Endothelial cell of umbilical vein (primary cell): ENCODE data around the gene MIX23. TPM values are rescaled to one million over a fixed set of nuclear protein-coding genes. Genes with fewer than 3 reads are reported as not detected.

Experiments used
- BruUV-seq: library from RNA; stranded (reverse); fragments of 400-500 nt; replicated peaks from 2 replicates; lab custom pipeline; 2021; lab: Mats Ljungman, UMichigan
- CTCF ChIA-PET: fragments of 300-600, 350-600 bp; sonication (Branson Sonifier 250); formaldehyde crosslinking; loops from one replicate; lab custom pipeline; 2021; ENCODE audit warnings: antibody characterized with exemption, inconsistent platforms; lab: Charles Lee
- POLR2A ChIA-PET: fragments of 300-600, 350-600 bp; sonication (Branson Sonifier 250); formaldehyde crosslinking; loops from one replicate; lab custom pipeline; 2021; ENCODE audit warnings: antibody characterized with exemption, inconsistent platforms; lab: Charles Lee
- DNase-seq: peaks from one replicate; pipeline ENCODE4 v3.0.0-alpha.2; 2011; ENCODE audit warnings: low read depth, low spot score
- FAIRE-seq: peaks from 2 replicates; lab custom pipeline; 2011; peaks lifted over from hg19 to GRCh38; lab: Jason Lieb, UNC
- H2AFZ ChIP-seq: 2 replicates; pipeline ENCODE4 v1.6.0; 2012; ENCODE audit warnings: low read depth, low read length, control low read depth, inconsistent platforms
- H3K27ac ChIP-seq: 2 replicates; pipeline ENCODE4 v1.5.1; 2011; ENCODE audit warnings: low read depth, mild to moderate bottlenecking, control low read depth, low read length, moderate library complexity; ENCODE audit not compliant: insufficient read depth
- H3K27me3 ChIP-seq, 2 experiments: 2 replicates each; pipeline versions ENCODE4 v1.6.0 to v1.6.1; 2011; ENCODE audit warnings: low read length in 2 of 2, mixed read lengths in 1 of 2; ENCODE audit not compliant: control insufficient read depth in 2 of 2, insufficient read depth in 2 of 2
- H3K36me3 ChIP-seq, 2 experiments: 2 replicates in 1 of 2; 3 replicates in 1 of 2; pipeline ENCODE4 v1.5.1; 2011; ENCODE audit warnings: low read length in 2 of 2, mild to moderate bottlenecking in 1 of 2, moderate library complexity in 1 of 2; ENCODE audit not compliant: control insufficient read depth in 2 of 2, insufficient read depth in 2 of 2; ENCODE audit errors: extremely low read depth in 1 of 2
- H3K4me1 ChIP-seq: 3 replicates; pipeline ENCODE4 v1.5.1; 2011; ENCODE audit warnings: mild to moderate bottlenecking, low read length; ENCODE audit not compliant: control insufficient read depth, insufficient read depth; ENCODE audit errors: extremely low read depth
- H3K4me2 ChIP-seq: 2 replicates; pipeline ENCODE4 v1.6.1; 2011; ENCODE audit warnings: low read length, control low read depth, mixed read lengths; ENCODE audit not compliant: insufficient read depth
- H3K4me3 ChIP-seq, 3 experiments: fragments of 200-600 bp in 1 of 3; sonication (generic), shearing (Covaris generic) in 1 of 3; replicated peaks in 1 of 3; 2 replicates each; pipeline ENCODE4 v1.5.1; 2011 to 2016; ENCODE audit warnings: control low read depth in 3 of 3, low read length in 3 of 3, mild to moderate bottlenecking in 2 of 3, inconsistent platforms in 1 of 3, low read depth in 1 of 3, moderate library complexity in 1 of 3; ENCODE audit not compliant: insufficient read depth in 1 of 3
- H3K79me2 ChIP-seq: 2 replicates; pipeline ENCODE4 v1.6.0; 2012; ENCODE audit warnings: low read length, inconsistent platforms; ENCODE audit not compliant: control insufficient read depth, insufficient read depth
- H3K9ac ChIP-seq: replicated peaks from 2 replicates; pipeline ENCODE3; 2011; ENCODE audit warnings: low read length, control low read depth; ENCODE audit not compliant: insufficient read depth; ENCODE audit errors: extremely low read depth
- H3K9me1 ChIP-seq: replicated peaks from 3 replicates; pipeline ENCODE4 v1.6.0; 2011; ENCODE audit warnings: mild to moderate bottlenecking, low read length; ENCODE audit not compliant: control insufficient read depth, insufficient read depth; ENCODE audit errors: extremely low read depth
- H3K9me3 ChIP-seq: replicated peaks from 2 replicates; pipeline ENCODE4 v1.5.1; 2012; ENCODE audit warnings: low read length, inconsistent platforms; ENCODE audit not compliant: control insufficient read depth, insufficient read depth
- H4K20me1 ChIP-seq: replicated peaks from 2 replicates; pipeline ENCODE3; 2011; ENCODE audit warnings: mild to moderate bottlenecking, low read length; ENCODE audit not compliant: control insufficient read depth, insufficient read depth; ENCODE audit errors: extremely low read depth
- CTCF ChIP-seq, 2 donors: IDR thresholded peaks; 1 replicate in 1 of 2; 2 replicates in 1 of 2; pipeline ENCODE4 v1.5.1; 2011; ENCODE audit warnings: low read length in 2 of 2, mild to moderate bottlenecking in 2 of 2, moderate library complexity in 2 of 2, control low read depth in 1 of 2, inconsistent platforms in 1 of 2, low read depth in 1 of 2; ENCODE audit not compliant: insufficient read depth in 1 of 2; ENCODE audit errors: extremely low read depth in 1 of 2
- EZH2 ChIP-seq: IDR thresholded peaks from 2 replicates; pipeline ENCODE4 v1.6.1; 2012; ENCODE audit warnings: borderline replicate concordance, low read depth, mild to moderate bottlenecking, moderate library complexity, low read length, inconsistent platforms; ENCODE audit not compliant: severe bottlenecking
- FOS ChIP-seq: IDR thresholded peaks from 2 replicates; pipeline ENCODE4 v1.6.1; 2011; ENCODE audit warnings: mild to moderate bottlenecking, low read length, moderate library complexity, borderline replicate concordance; ENCODE audit not compliant: insufficient read depth
- GATA2 ChIP-seq: IDR thresholded peaks from 2 replicates; pipeline ENCODE4 v1.7.0; 2011; ENCODE audit warnings: low read depth, mild to moderate bottlenecking, moderate library complexity, mixed read lengths, low read length; ENCODE audit not compliant: insufficient read length, insufficient read depth
- JUN ChIP-seq: IDR thresholded peaks from 2 replicates; pipeline ENCODE4 v1.6.1; 2011; ENCODE audit warnings: borderline replicate concordance, low read depth; ENCODE audit not compliant: insufficient read length, insufficient read depth
- MAX ChIP-seq: IDR thresholded peaks from 2 replicates; pipeline ENCODE4 v1.6.1; 2011; ENCODE audit not compliant: insufficient read depth, insufficient read length
- MYC ChIP-seq: IDR thresholded peaks from one replicate; pipeline ENCODE4 v1.6.1; 2011; ENCODE audit warnings: mild to moderate bottlenecking, low read depth, low read length
- POLR2A ChIP-seq: IDR thresholded peaks from 2 replicates; pipeline ENCODE4 v1.6.1; 2012; ENCODE audit warnings: low read depth, mild to moderate bottlenecking, control low read depth, low read length
- POLR2AphosphoS5 ChIP-seq: IDR thresholded peaks from 2 replicates; pipeline ENCODE4 v1.6.1; 2012; ENCODE audit warnings: low read depth, mild to moderate bottlenecking, control low read depth, low read length, moderate library complexity; ENCODE audit not compliant: insufficient read depth
- dilution Hi-C: fragments of 300-500 bp; cut with MboI; formaldehyde crosslinking; loops from one replicate; pipeline ENCODE4 v1.15.0; 2019; ENCODE audit warnings: low sequenced_read_pairs; ENCODE audit not compliant: extremely low pct_ligation_motif_present
- intact Hi-C: fragments of 100-400 bp; cut with micrococcal nuclease; formaldehyde crosslinking; loops from one replicate; pipeline ENCODE4 v1.10.0; 2022
- polyA plus RNA-seq, 4 experiments: library from polyadenylated mRNA; depleted of rRNA in 3 of 4; stranded (reverse) in 3 of 4; unstranded in 1 of 4; fragments of >200 nt; gene quantifications; 2 replicates each; pipeline versions ENCODE4 v1.2.1 to v1.2.3, GENCODE V29; 2011 to 2012; ENCODE audit warnings: missing spikeins in 1 of 4
- total RNA-seq: library from RNA; stranded (reverse); gene quantifications from 2 replicates; pipeline ENCODE4 v1.2.3, GENCODE V29; 2021

Gene MIX23
- total and polyA plus RNA-seq, 2 donors (not counting 3 experiments of a cell fraction or from before 2014, with no cell fraction given): 4.5 to 53.5 TPM

DNA sequence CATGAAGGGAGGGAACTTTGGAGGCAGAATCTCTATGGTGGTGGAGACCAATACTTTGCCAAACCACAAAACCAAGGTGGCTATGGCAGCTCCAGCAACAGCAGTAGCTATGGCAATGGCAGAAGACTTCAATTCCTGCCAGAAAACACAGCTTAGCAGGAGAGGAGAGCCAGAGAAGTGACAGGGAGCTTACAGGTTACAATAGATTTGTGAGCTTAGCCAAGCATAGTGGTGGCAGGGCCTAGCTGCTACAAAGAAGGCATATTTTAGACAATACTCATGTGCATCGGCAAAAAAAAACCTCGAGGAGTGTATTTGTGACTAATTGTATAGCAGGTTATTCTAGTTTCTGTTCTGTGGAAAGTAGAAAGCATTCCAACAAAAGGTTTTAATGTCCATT, 64.4 kb downstream of the MIX23 start:
- Histone ChIP-seq H3K27me3 (no peaks in the 10 kb centered on the region), H3K9me3 (no peaks in the 10 kb centered on the region), H3K4me2 (no peak overlapping the region), H3K27ac (no peak overlapping the region), H3K9ac (no peak overlapping the region), H3K79me2 (no peaks in the 10 kb centered on the region), H3K36me3 (no peaks in the 10 kb centered on the region), H3K4me1 (no peaks in the 10 kb centered on the region), H3K9me1 (no peaks in the 10 kb centered on the region), H3K4me3 (no peak overlapping the region), H4K20me1 (no peaks in the 10 kb centered on the region), H2AFZ (no peak overlapping the region)
- POLR2A ChIA-PET: no interaction called here
- TF ChIP-seq GATA2: no peak
- TF ChIP-seq MYC: no peak
- no peak for TF ChIP-seq EZH2
- TF ChIP-seq FOS: no peak
- TF ChIP-seq JUN: no peak
- no peak for TF ChIP-seq CTCF (IDR thresholded peaks at IDR 0.05; ENCODE audit: extremely low read depth in 1 of 2, insufficient read depth in 1 of 2, low read depth in 1 of 2, low read length in 2 of 2)
- TF ChIP-seq POLR2A: no peak
- no peak for TF ChIP-seq POLR2AphosphoS5
- no peak for TF ChIP-seq MAX
- no peak for DNase-seq
- dilution Hi-C loops: no loop called here
- no TSS peak for BruUV-seq
- FAIRE-seq: no peak
- CTCF ChIA-PET: no interaction called here
- intact Hi-C loops: no loop called here
